H1 (cell line): ENCODE data around the gene SLC1A4. TPM values are rescaled to one million over a fixed set of nuclear protein-coding genes. Genes with fewer than 3 reads are reported as not detected.

Source experiments
- CTCF ChIA-PET: fragments of 300-600 bp; sonication (Branson Sonifier 250); formaldehyde crosslinking; loops from one replicate; lab custom pipeline; 2021; ENCODE audit not compliant: partially characterized antibody; lab: Charles Lee
- POLR2A ChIA-PET: fragments of 300-600 bp; sonication (Branson Sonifier 250); formaldehyde crosslinking; loops from one replicate; lab custom pipeline; 2021; ENCODE audit warnings: inconsistent platforms; ENCODE audit not compliant: partially characterized antibody; lab: Charles Lee
- DNase-seq, 2 experiments: peaks; one replicate each; pipeline versions ENCODE4 v3.0.0 to v3.0.0-alpha.2; 2010 to 2022; ENCODE audit warnings: low spot score in 2 of 2, low read depth in 1 of 2, mixed read lengths in 1 of 2
- FAIRE-seq: peaks from 2 replicates; lab custom pipeline; 2011; peaks lifted over from hg19 to GRCh38; lab: Jason Lieb, UNC
- H2AFZ ChIP-seq: 2 replicates; pipeline ENCODE4 v1.8.1; 2012; ENCODE audit warnings: low read length, inconsistent platforms
- H2AK5ac ChIP-seq: 2 replicates; pipeline ENCODE4 v1.6.1; 2013; ENCODE audit warnings: low read depth, low read length
- H2BK120ac ChIP-seq: replicated peaks from 2 replicates; pipeline ENCODE3; 2013; ENCODE audit warnings: low read depth, low read length, inconsistent platforms
- H2BK12ac ChIP-seq: 2 replicates; pipeline ENCODE4 v1.6.1; 2013; ENCODE audit warnings: low read depth, low read length
- H2BK15ac ChIP-seq: 2 replicates; pipeline ENCODE4 v1.6.1; 2013; ENCODE audit warnings: low read length
- H2BK20ac ChIP-seq: 2 replicates; pipeline ENCODE4 v1.6.1; 2013; ENCODE audit warnings: low read length
- H2BK5ac ChIP-seq: 2 replicates; pipeline ENCODE4 v1.6.1; 2013; ENCODE audit warnings: low read depth, low read length
- H3K14ac ChIP-seq: 2 replicates; pipeline ENCODE4 v1.6.1; 2013; ENCODE audit warnings: inconsistent platforms; ENCODE audit not compliant: insufficient read length
- H3K18ac ChIP-seq: 2 replicates; pipeline ENCODE4 v1.6.1; 2013; ENCODE audit warnings: low read length; ENCODE audit errors: extremely low read depth
- H3K23ac ChIP-seq: 2 replicates; pipeline ENCODE4 v1.6.1; 2013; ENCODE audit warnings: inconsistent platforms; ENCODE audit not compliant: insufficient read length
- H3K23me2 ChIP-seq: 2 replicates; pipeline ENCODE4 v1.6.1; 2013; ENCODE audit warnings: low read depth, low read length
- H3K27ac ChIP-seq: 2 replicates; pipeline ENCODE4 v1.6.1; 2011; ENCODE audit warnings: low read depth, low read length, inconsistent platforms
- H3K27me3 ChIP-seq, 4 experiments: replicated peaks in 1 of 4; 1 replicate in 1 of 4; 2 replicates in 3 of 4; pipeline versions ENCODE4 v1.6.1 to v1.8.1; 2011 to 2013; ENCODE audit warnings: low read length in 3 of 4, mild to moderate bottlenecking in 3 of 4, inconsistent platforms in 2 of 4, mixed read lengths in 2 of 4, moderate library complexity in 1 of 4; ENCODE audit not compliant: control insufficient read depth in 3 of 4, insufficient read depth in 3 of 4; ENCODE audit errors: extremely low read depth in 1 of 4
- H3K36me3 ChIP-seq, 4 experiments: 2 replicates each; pipeline versions ENCODE4 v1.6.1 to v1.8.1; 2011 to 2013; ENCODE audit warnings: mild to moderate bottlenecking in 4 of 4, low read length in 3 of 4, moderate library complexity in 2 of 4, control low read depth in 1 of 4, inconsistent platforms in 1 of 4; ENCODE audit not compliant: insufficient read depth in 4 of 4, control insufficient read depth in 2 of 4
- H3K4ac ChIP-seq: replicated peaks from 2 replicates; pipeline ENCODE3; 2013; ENCODE audit warnings: low read length, low read depth, mixed read lengths, inconsistent platforms; ENCODE audit not compliant: insufficient read length
- H3K4me1 ChIP-seq, 4 experiments: replicated peaks in 1 of 4; 1 replicate in 1 of 4; 2 replicates in 3 of 4; pipeline versions ENCODE4 v1.6.1 to v1.8.1; 2011 to 2013; ENCODE audit warnings: low read length in 3 of 4, inconsistent platforms in 2 of 4, mixed read lengths in 1 of 4; ENCODE audit not compliant: insufficient read depth in 4 of 4, control insufficient read depth in 3 of 4
- H3K4me2 ChIP-seq, 2 experiments: 2 replicates each; pipeline versions ENCODE4 v1.6.1 to v1.8.1; 2011 to 2013; ENCODE audit warnings: low read depth in 2 of 2, low read length in 2 of 2, control low read depth in 1 of 2, inconsistent platforms in 1 of 2, mild to moderate bottlenecking in 1 of 2; ENCODE audit not compliant: insufficient read depth in 1 of 2
- H3K4me3 ChIP-seq, 4 experiments: fragments of 200-600, 300-600 bp in 1 of 4; sonication (generic), shearing (Covaris generic), sonication (Bioruptor Twin) in 1 of 4; 2 replicates each; pipeline versions ENCODE4 v1.5.1 to v1.8.1; 2011 to 2016; ENCODE audit warnings: low read length in 4 of 4, low read depth in 3 of 4, control low read depth in 2 of 4, inconsistent platforms in 2 of 4, mild to moderate bottlenecking in 2 of 4, mixed read lengths in 1 of 4, moderate library complexity in 1 of 4; ENCODE audit not compliant: insufficient read depth in 2 of 4; ENCODE audit errors: extremely low read depth in 1 of 4
- H3K56ac ChIP-seq: replicated peaks from 2 replicates; pipeline ENCODE3; 2013; ENCODE audit warnings: low read depth, mild to moderate bottlenecking, mixed read lengths, low read length, inconsistent platforms; ENCODE audit not compliant: insufficient read length
- H3K79me1 ChIP-seq: 2 replicates; pipeline ENCODE4 v1.6.1; 2013; ENCODE audit warnings: low read depth, low read length, control low read depth
- H3K79me2 ChIP-seq, 2 experiments: 2 replicates each; pipeline versions ENCODE4 v1.6.1 to v1.8.1; 2012 to 2013; ENCODE audit warnings: low read length in 2 of 2, mild to moderate bottlenecking in 2 of 2, inconsistent platforms in 1 of 2; ENCODE audit not compliant: insufficient read depth in 2 of 2, control insufficient read depth in 1 of 2
- H3K9ac ChIP-seq, 4 experiments: replicated peaks in 1 of 4; 1 replicate in 1 of 4; 2 replicates in 3 of 4; pipeline versions ENCODE4 v1.6.1 to v1.8.1; 2011 to 2013; ENCODE audit warnings: low read depth in 3 of 4, low read length in 3 of 4, control low read depth in 2 of 4, mild to moderate bottlenecking in 2 of 4, moderate library complexity in 2 of 4, inconsistent platforms in 1 of 4; ENCODE audit errors: extremely low read depth in 1 of 4
- H3K9me3 ChIP-seq, 2 experiments: 2 replicates each; pipeline versions ENCODE4 v1.6.1 to v1.8.1; 2012 to 2013; ENCODE audit warnings: mild to moderate bottlenecking in 2 of 2, moderate library complexity in 2 of 2, control low read depth in 1 of 2, inconsistent platforms in 1 of 2, low read depth in 1 of 2, low read length in 1 of 2, mixed read lengths in 1 of 2; ENCODE audit not compliant: insufficient read depth in 2 of 2
- H4K20me1 ChIP-seq, 2 experiments: replicated peaks in 1 of 2; 2 replicates each; pipeline versions ENCODE3 to v1.8.1; 2011 to 2013; ENCODE audit warnings: inconsistent platforms in 2 of 2, low read length in 2 of 2, mild to moderate bottlenecking in 1 of 2; ENCODE audit not compliant: insufficient read depth in 2 of 2, control insufficient read depth in 1 of 2
- H4K5ac ChIP-seq: 2 replicates; pipeline ENCODE4 v1.6.1; 2013; ENCODE audit warnings: low read length, low read depth, mixed read lengths, inconsistent platforms; ENCODE audit not compliant: insufficient read length
- H4K8ac ChIP-seq: 2 replicates; pipeline ENCODE4 v1.8.0; 2013; ENCODE audit warnings: mild to moderate bottlenecking, moderate library complexity, low read length, inconsistent platforms; ENCODE audit not compliant: insufficient read depth; ENCODE audit errors: extremely low read depth
- H4K91ac ChIP-seq: replicated peaks from 2 replicates; pipeline ENCODE3; 2013; ENCODE audit warnings: low read length, mixed read lengths, inconsistent platforms; ENCODE audit not compliant: insufficient read length
- SAP30 ChIP-seq: fragments of 300-600 bp; sonication (generic); IDR thresholded peaks from 2 replicates; pipeline ENCODE4 v1.7.1; 2012; ENCODE audit warnings: low read length, moderate library complexity, mild to moderate bottlenecking, inconsistent platforms; ENCODE audit not compliant: insufficient read depth, insufficient replicate concordance
- WGBS, 2 experiments: shearing (Covaris generic) in 1 of 2; methylation state at CpG; one replicate each; pipeline versions ENCODE4 v1.1.6 to v1.1.7; 2013 to 2015; ENCODE audit warnings: low lambda C conversion rate in 2 of 2, mixed read lengths in 2 of 2, inconsistent platforms in 1 of 2, low coverage in 1 of 2, missing lambda C conversion rate in 1 of 2; ENCODE audit not compliant: insufficient replicate concordance in 2 of 2, insufficient coverage in 1 of 2, insufficient read length in 1 of 2; ENCODE audit errors: extremely low coverage in 1 of 2, missing lambda C conversion rate in 1 of 2; 5-methylcytosine and 5-hydroxymethylcytosine counted together
- polyA plus RNA-seq, 7 experiments: library from polyadenylated mRNA; depleted of rRNA in 3 of 7; stranded (reverse) in 5 of 7; unstranded in 2 of 7; fragments of >200 nt in 5 of 7; fragments of 200-250 nt in 2 of 7; gene quantifications; 1 replicate in 5 of 7; 2 replicates in 1 of 7; 4 replicates in 1 of 7; pipeline versions ENCODE4 v1.2.1 to v1.2.3, GENCODE V29; 2011 to 2013; ENCODE audit warnings: missing spikeins in 2 of 7, mixed read lengths in 2 of 7
- total RNA-seq: library from RNA; stranded (reverse); fragmentation: NEBNext Ultra II Directional; extraction: Animal tissue kit (Norgen Biotek cat#: 25700); gene quantifications from 2 replicates; pipeline ENCODE4 v1.2.1, GENCODE V29; 2021
- TF ChIP-seq, protein P1 (sequence below), 3 experiments: IDR thresholded peaks; 1 replicate in 2 of 3; 2 replicates in 1 of 3; pipeline versions ENCODE4 v1.5.1 to v1.6.1; 2011; ENCODE audit warnings: low read length in 3 of 3, mild to moderate bottlenecking in 3 of 3, inconsistent platforms in 2 of 3, low read depth in 1 of 3, moderate library complexity in 1 of 3; ENCODE audit not compliant: insufficient read depth in 1 of 3; ENCODE audit errors: control extremely low read depth in 1 of 3

SLC1A4 gene
- total and polyA plus RNA-seq, 2 of the 8 experiments (the other 6 are each of a cell fraction or from before 2014, with no cell fraction given): 0.44 to 0.86 TPM

DNA sequence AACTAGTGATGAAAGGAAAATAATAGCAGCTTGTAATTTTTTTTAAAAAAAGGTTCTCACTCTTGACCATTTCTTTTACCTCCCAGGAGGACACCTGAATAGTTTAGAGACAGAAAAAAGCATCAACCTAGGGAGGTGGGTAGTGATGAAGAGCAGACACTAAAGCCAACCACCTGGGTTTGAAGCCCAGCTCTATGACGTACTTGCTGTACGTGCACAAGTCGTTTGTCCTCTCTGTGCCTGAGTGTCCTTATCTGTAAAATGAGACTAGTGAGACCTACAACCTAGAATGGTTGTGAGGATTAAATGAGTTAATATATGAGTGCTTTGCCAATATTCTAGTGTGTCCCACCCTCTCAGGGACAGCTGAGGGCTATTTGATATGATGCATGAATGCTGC, 5.8 kb downstream of the SLC1A4 start:
- no peak overlapping the region for H2BK5ac ChIP-seq
- no peak overlapping the region for H2AK5ac ChIP-seq
- FAIRE-seq (no peak), DNase-seq (no peak)
- peaks cover 16 to 24% (median 20%) of the 10 kb centered on the region in 4 experiments for H3K27me3 ChIP-seq
- CTCF ChIA-PET: interaction anchor here (1.4 to 6.9 kb wide), 2 partner anchors 17 to 76 kb away, joined by 3 to 28 read pairs; no protein-coding TSS in a partner anchor
- no peak overlapping the region for H2BK20ac ChIP-seq
- no peak overlapping the region for H3K27ac ChIP-seq
- no peak overlapping the region for H4K8ac ChIP-seq
- no peak overlapping the region for H4K5ac ChIP-seq
- no peak overlapping the region for H3K14ac ChIP-seq
- H3K36me3 ChIP-seq: no peaks in the 10 kb centered on the region
- no peak overlapping the region for H3K18ac ChIP-seq
- H3K4ac ChIP-seq: no peak overlapping the region
- H3K4me3 ChIP-seq: no peak overlapping the region
- H3K23me2 ChIP-seq: no peaks in the 10 kb centered on the region
- no peak for TF ChIP-seq SAP30
- TF ChIP-seq, protein P1, sequence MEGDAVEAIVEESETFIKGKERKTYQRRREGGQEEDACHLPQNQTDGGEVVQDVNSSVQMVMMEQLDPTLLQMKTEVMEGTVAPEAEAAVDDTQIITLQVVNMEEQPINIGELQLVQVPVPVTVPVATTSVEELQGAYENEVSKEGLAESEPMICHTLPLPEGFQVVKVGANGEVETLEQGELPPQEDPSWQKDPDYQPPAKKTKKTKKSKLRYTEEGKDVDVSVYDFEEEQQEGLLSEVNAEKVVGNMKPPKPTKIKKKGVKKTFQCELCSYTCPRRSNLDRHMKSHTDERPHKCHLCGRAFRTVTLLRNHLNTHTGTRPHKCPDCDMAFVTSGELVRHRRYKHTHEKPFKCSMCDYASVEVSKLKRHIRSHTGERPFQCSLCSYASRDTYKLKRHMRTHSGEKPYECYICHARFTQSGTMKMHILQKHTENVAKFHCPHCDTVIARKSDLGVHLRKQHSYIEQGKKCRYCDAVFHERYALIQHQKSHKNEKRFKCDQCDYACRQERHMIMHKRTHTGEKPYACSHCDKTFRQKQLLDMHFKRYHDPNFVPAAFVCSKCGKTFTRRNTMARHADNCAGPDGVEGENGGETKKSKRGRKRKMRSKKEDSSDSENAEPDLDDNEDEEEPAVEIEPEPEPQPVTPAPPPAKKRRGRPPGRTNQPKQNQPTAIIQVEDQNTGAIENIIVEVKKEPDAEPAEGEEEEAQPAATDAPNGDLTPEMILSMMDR (IDR thresholded peaks at IDR 0.05; ENCODE audit: control extremely low read depth in 1 of 3, insufficient read depth in 1 of 3, low read depth in 1 of 3, low read length in 3 of 3): no peak
- TF ChIP-seq, all 59 proteins: peak for 0
- H3K9me3 ChIP-seq: no peaks in the 10 kb centered on the region
- no peak overlapping the region for H2BK15ac ChIP-seq
- no peaks in the 10 kb centered on the region for H3K79me1 ChIP-seq
- H2AFZ ChIP-seq: no peak overlapping the region
- no peak overlapping the region for H4K91ac ChIP-seq
- WGBS, 2 experiments: 83% methylated on average over 3 of the region's 3 CpGs; no CpG with 5 or more reads in 1 of the 2 experiments
- H4K20me1 ChIP-seq: peaks cover 0 to 7% of the 10 kb centered on the region in 2 experiments
- peaks cover 2 to 5% (median 2%) of the 10 kb centered on the region in 4 experiments; a peak in 5 of 7 replicates for H3K4me1 ChIP-seq
- H3K23ac ChIP-seq: no peak overlapping the region
- no peaks in the 10 kb centered on the region for H3K79me2 ChIP-seq
- no peak overlapping the region for H2BK12ac ChIP-seq
- H3K9ac ChIP-seq: no peak overlapping the region
- POLR2A ChIA-PET: no interaction called here
- no peak overlapping the region for H3K56ac ChIP-seq
- H2BK120ac ChIP-seq: no peak overlapping the region
- H3K4me2 ChIP-seq: no peak overlapping the region
